NCI-H69 (cell line): ENCODE data around the gene GGTLC1.
"Not testable (repeated sequence)": the region's sequence is repeated elsewhere in the genome, so short reads cannot be mapped to it uniquely, and the experiment has no call there.

Experiments used
- DNase-seq: peaks from one replicate; lab custom pipeline; 2025; lab: John Stamatoyannopoulos, UW

Gene GGTLC1

GRCh38 chr20:23994001-23994633 lies 5.5 kb upstream of the GGTLC1 start:
- not testable (repeated sequence) for DNase-seq

- not testable (repeated sequence) for DNase-seq
Measured at GRCh38 chr20:23993440-23993839, 4.9 kb upstream of the GGTLC1 start.

GRCh38 chr20:23990296-23990695 lies 1.7 kb upstream of the GGTLC1 start:
- not testable (repeated sequence) for DNase-seq

- not testable (repeated sequence) for DNase-seq
Measured at GRCh38 chr20:23988966-23989365, 387 bp upstream of the GGTLC1 start.

- DNase-seq: not testable (repeated sequence)
Measured at GRCh38 chr20:23986716-23987115, 1.9 kb downstream of the GGTLC1 start.

GRCh38 chr20:23986310-23986709 lies 2.3 kb downstream of the GGTLC1 start:
- not testable (repeated sequence) for DNase-seq

GRCh38 chr20:23985790-23986225 lies 2.8 kb downstream of the GGTLC1 start:
- DNase-seq: not testable (repeated sequence)

GRCh38 chr20:23985066-23985789 lies 3.4 kb downstream of the GGTLC1 start:
- DNase-seq: not testable (repeated sequence)

GRCh38 chr20:23984476-23985023 lies 4.0 kb downstream of the GGTLC1 start:
- not testable (repeated sequence) for DNase-seq

- not testable (repeated sequence) for DNase-seq
Measured at GRCh38 chr20:23982112-23983018, 6.2 kb downstream of the GGTLC1 start.

- not testable (repeated sequence) for DNase-seq
Measured at GRCh38 chr20:23981526-23981925, 7.1 kb downstream of the GGTLC1 start.

- not testable (repeated sequence) for DNase-seq
Measured at GRCh38 chr20:23981014-23981413, 7.6 kb downstream of the GGTLC1 start.

- DNase-seq: not testable (repeated sequence)
Measured at GRCh38 chr20:23979899-23980811, 8.4 kb downstream of the GGTLC1 start.

GRCh38 chr20:23979380-23979779 lies 9.2 kb downstream of the GGTLC1 start:
- not testable (repeated sequence) for DNase-seq

GRCh38 chr20:23978457-23978856 lies 10.1 kb downstream of the GGTLC1 start:
- not testable (repeated sequence) for DNase-seq

GRCh38 chr20:23974966-23975365 lies 13.6 kb downstream of the GGTLC1 start:
- DNase-seq: no peak

GRCh38 chr20:23971310-23971709 lies 17.3 kb downstream of the GGTLC1 start:
- DNase-seq: no peak

GRCh38 chr20:23970049-23970448 lies 18.5 kb downstream of the GGTLC1 start:
- no peak for DNase-seq

GRCh38 chr20:23967616-23967979 lies 21.0 kb downstream of the GGTLC1 start:
- DNase-seq: no peak

- no peak for DNase-seq
Measured at GRCh38 chr20:23966927-23967615, 21.5 kb downstream of the GGTLC1 start.
